ENCODE measurements around the gene GSK3B. TPM values are rescaled to one million over a fixed set of nuclear protein-coding genes. Genes with fewer than 3 reads are reported as not detected.

The GSK3B gene
- total RNA-seq, 1 donor from 2014 or later: 71.6 TPM

DNA sequence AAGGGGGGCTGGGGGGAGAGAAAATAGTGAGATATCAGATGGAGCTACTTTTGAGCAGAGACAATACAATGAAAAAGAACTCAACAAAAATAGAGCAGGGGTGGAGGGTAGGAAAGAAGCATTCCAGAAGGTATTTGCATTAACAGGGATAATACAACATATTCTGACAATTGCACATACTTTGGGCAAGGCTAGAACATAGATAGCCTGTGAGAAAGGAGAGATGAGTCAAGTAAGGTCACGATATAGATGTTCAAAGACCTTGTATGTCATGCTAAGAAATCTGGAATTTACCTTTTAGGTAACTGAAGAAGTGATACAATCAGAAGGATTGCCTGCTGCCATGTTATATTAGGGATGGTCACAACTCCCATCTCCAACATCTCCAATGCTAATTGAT lies 155.2 kb downstream of the GSK3B start:
- H3K4me3 ChIP-seq (ENCODE audit: low read depth, low read length): no peak overlapping the region
- no peaks in the 10 kb centered on the region for H3K36me3 ChIP-seq (ENCODE audit: control insufficient read depth, insufficient read depth, low read length)
- TF ChIP-seq, protein P1, sequence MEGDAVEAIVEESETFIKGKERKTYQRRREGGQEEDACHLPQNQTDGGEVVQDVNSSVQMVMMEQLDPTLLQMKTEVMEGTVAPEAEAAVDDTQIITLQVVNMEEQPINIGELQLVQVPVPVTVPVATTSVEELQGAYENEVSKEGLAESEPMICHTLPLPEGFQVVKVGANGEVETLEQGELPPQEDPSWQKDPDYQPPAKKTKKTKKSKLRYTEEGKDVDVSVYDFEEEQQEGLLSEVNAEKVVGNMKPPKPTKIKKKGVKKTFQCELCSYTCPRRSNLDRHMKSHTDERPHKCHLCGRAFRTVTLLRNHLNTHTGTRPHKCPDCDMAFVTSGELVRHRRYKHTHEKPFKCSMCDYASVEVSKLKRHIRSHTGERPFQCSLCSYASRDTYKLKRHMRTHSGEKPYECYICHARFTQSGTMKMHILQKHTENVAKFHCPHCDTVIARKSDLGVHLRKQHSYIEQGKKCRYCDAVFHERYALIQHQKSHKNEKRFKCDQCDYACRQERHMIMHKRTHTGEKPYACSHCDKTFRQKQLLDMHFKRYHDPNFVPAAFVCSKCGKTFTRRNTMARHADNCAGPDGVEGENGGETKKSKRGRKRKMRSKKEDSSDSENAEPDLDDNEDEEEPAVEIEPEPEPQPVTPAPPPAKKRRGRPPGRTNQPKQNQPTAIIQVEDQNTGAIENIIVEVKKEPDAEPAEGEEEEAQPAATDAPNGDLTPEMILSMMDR (IDR thresholded peaks at IDR 0.05; ENCODE audit: insufficient read depth, low read length, poor library complexity, severe bottlenecking): no peak
- no peaks in the 10 kb centered on the region for H3K27me3 ChIP-seq (ENCODE audit: control insufficient read depth, insufficient read depth, low read length)
- no peak for DNase-seq (ENCODE audit: low read depth)

DNA sequence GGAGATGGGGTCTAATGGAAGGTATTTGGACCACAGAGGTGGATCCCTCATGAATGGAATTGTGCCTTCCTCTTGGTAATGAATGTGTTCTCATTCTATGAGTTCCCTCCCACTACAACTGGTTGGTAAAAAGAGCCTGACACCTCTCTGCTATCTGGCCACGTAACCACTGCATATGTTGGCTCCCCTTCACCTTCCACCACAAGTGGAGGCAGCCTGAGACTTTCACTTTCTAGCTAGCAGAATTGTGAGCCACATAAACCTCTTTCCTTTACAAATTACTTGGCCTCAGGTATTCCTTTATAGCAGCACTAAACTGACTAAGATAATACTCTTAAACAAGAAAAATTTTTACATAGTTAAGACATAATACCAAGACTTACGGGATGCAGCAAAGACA lies 157.0 kb downstream of the GSK3B start:
- no peaks in the 10 kb centered on the region for H3K36me3 ChIP-seq (ENCODE audit: control insufficient read depth, insufficient read depth, low read length)
- H3K4me3 ChIP-seq (ENCODE audit: low read depth, low read length): no peak overlapping the region
- DNase-seq (ENCODE audit: low read depth): no peak
- TF ChIP-seq, protein P1 (IDR thresholded peaks at IDR 0.05; ENCODE audit: insufficient read depth, low read length, poor library complexity, severe bottlenecking): no peak
- H3K27me3 ChIP-seq (ENCODE audit: control insufficient read depth, insufficient read depth, low read length): no peaks in the 10 kb centered on the region

DNA sequence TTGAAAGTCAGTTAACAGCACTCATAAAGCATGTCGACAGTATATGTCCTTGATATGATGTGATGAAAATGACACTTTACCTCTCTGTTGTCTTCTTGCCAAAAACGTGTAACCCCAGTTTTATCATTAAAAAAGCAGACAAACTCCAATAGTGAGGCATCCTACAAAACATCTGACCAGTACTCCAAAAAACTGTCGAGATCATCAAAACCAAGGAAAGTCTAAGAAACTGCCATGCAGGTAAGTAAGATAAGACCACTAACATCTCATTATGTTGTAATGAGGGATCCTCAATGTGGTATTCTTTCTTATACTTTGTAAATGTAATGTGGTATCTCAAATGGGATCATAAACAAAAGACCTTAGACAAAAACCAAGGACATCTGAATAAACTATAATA lies 160.0 kb downstream of the GSK3B start:
- Histone ChIP-seq H3K36me3 (ENCODE audit: control insufficient read depth, insufficient read depth, low read length) (no peaks in the 10 kb centered on the region), H3K27me3 (ENCODE audit: control insufficient read depth, insufficient read depth, low read length) (no peaks in the 10 kb centered on the region), H3K4me3 (ENCODE audit: low read depth, low read length) (no peak overlapping the region)
- TF ChIP-seq, protein P1 (IDR thresholded peaks at IDR 0.05; ENCODE audit: insufficient read depth, low read length, poor library complexity, severe bottlenecking): no peak
- DNase-seq (ENCODE audit: low read depth): no peak

DNA sequence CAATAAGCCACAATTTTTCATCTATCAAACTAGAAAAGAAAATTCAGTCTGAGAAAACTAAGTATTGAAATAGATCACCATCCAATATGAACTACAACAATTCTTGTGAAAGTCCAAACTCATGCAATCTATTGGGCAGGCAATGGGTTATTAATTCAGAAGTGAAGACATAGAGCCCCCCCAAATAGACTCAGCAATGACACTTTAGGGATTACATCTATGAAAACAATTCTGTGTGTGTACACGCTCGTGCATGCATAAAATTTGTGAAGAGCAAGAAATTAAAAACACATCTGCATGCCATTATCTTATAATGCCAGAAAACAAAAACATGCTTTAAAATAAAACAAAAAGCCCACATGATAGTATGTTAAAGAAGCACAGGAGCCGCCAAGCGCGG lies 161.0 kb downstream of the GSK3B start:
- Histone ChIP-seq H3K36me3 (ENCODE audit: control insufficient read depth, insufficient read depth, low read length) (no peaks in the 10 kb centered on the region), H3K27me3 (ENCODE audit: control insufficient read depth, insufficient read depth, low read length) (no peaks in the 10 kb centered on the region), H3K4me3 (ENCODE audit: low read depth, low read length) (no peak overlapping the region)
- DNase-seq (ENCODE audit: low read depth): no peak
- TF ChIP-seq, protein P1 (IDR thresholded peaks at IDR 0.05; ENCODE audit: insufficient read depth, low read length, poor library complexity, severe bottlenecking): no peak

DNA sequence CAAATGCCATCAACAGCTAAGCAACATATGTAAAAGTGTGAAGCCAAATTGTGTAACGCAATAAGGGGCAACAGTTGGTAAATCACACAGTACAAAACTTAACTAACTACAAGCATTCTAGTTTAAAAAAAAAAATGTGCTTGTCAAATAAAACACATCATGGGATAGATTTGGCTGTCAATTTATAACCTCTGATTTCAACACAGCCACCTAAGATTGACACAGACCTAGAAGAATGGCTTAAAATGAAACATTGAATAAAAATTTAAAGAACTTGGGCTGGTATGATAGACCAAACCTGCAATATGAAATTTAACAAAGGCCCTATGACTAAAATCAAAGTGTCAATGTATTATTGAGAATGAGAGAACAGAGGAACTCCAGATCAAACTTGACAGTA lies 164.0 kb downstream of the GSK3B start:
- Histone ChIP-seq H3K36me3 (ENCODE audit: control insufficient read depth, insufficient read depth, low read length) (no peaks in the 10 kb centered on the region), H3K4me3 (ENCODE audit: low read depth, low read length) (no peak overlapping the region), H3K27me3 (ENCODE audit: control insufficient read depth, insufficient read depth, low read length) (no peaks in the 10 kb centered on the region)
- TF ChIP-seq, protein P1 (IDR thresholded peaks at IDR 0.05; ENCODE audit: insufficient read depth, low read length, poor library complexity, severe bottlenecking): no peak
- no peak for DNase-seq (ENCODE audit: low read depth)

DNA sequence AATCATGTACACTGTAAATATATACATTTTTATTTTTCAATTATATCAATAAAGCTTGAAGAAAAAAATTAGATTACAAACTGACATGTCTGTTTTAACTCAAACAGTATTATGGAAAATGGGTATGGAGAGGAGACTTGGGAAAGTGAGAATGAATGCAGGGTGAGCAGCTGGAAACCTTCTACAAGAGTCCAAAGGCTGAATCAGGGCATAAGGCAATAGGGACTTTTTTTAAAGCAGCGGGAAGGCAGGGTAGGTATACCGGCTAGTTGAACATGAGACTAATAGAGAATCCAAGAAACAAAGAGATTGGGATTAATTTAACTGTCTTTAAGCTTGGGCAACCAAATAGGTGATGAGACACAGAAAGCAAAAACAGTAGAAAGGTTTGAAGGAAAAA lies 167.1 kb downstream of the GSK3B start:
- no peak for DNase-seq (ENCODE audit: low read depth)
- H3K27me3 ChIP-seq (ENCODE audit: control insufficient read depth, insufficient read depth, low read length): no peaks in the 10 kb centered on the region

More for the DNA sequence above, 167.1 kb downstream of the GSK3B start:
- Histone ChIP-seq H3K4me3 (ENCODE audit: low read depth, low read length) (no peak overlapping the region), H3K36me3 (ENCODE audit: control insufficient read depth, insufficient read depth, low read length) (no peaks in the 10 kb centered on the region)
- TF ChIP-seq, protein P1 (IDR thresholded peaks at IDR 0.05; ENCODE audit: insufficient read depth, low read length, poor library complexity, severe bottlenecking): no peak

Data from kidney epithelial cell (primary cell).